Measurements from ENCODE around the gene ISOC2. TPM values are rescaled to one million over a fixed set of nuclear protein-coding genes. Genes with fewer than 3 reads are reported as not detected.
A peak's percentile ranks its signal among the peaks of the same experiment; 100 is the strongest.

Gene ISOC2
- total and polyA plus RNA-seq, 12 donors = 18.1 to 181 (median 77.8) TPM

DNA sequence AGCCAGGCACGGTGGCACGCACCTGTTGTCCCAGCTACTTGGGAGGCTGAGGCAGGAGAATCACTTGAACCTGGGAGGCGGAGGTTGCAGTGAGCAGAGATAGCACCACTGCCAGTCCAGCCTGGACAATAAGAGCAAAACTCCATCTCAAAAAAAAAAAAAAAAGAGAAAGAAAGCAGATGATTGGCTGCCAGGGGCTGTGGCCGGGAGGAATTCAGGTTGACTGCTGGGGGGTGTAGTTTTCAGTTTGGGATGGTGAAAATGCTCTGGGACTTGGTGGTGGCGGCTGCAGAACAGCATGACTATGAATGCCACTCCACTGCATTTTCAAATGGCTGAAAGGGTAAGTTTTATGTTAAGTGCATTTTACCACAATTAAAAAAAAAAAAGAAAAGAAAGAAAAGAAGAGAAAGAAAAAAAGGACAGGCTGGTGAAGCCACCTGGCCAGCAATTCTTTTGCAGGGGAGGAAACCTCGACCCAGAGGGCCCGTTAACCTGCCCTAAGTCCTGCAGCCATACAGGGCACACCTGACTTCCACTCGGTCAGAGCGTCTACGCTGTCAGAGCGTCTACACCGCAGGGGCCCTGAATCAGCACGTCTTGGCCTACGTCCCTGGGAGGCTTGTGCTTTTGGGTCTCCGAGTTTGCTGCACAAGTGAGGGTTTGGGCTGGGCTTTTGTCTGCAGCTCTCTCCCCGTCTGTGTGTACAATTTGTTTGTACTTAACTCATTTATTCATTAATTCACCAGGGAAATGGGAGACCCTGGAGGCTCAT is 3.6 kb downstream of the ISOC2 start:
- no peak for TF ChIP-seq POLR2A (IDR thresholded peaks at IDR 0.05)
- TF ChIP-seq, protein P1, sequence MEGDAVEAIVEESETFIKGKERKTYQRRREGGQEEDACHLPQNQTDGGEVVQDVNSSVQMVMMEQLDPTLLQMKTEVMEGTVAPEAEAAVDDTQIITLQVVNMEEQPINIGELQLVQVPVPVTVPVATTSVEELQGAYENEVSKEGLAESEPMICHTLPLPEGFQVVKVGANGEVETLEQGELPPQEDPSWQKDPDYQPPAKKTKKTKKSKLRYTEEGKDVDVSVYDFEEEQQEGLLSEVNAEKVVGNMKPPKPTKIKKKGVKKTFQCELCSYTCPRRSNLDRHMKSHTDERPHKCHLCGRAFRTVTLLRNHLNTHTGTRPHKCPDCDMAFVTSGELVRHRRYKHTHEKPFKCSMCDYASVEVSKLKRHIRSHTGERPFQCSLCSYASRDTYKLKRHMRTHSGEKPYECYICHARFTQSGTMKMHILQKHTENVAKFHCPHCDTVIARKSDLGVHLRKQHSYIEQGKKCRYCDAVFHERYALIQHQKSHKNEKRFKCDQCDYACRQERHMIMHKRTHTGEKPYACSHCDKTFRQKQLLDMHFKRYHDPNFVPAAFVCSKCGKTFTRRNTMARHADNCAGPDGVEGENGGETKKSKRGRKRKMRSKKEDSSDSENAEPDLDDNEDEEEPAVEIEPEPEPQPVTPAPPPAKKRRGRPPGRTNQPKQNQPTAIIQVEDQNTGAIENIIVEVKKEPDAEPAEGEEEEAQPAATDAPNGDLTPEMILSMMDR (IDR thresholded peaks at IDR 0.05) = no peak
- no peaks in the 10 kb centered on the region for H3K27me3 ChIP-seq
- no peaks in the 10 kb centered on the region for H3K9me3 ChIP-seq (replicated peaks in 1 of 3)
- H3K27ac ChIP-seq = no peak overlapping the region
- H3K4me1 ChIP-seq (replicated peaks in 1 of 2) = peaks cover 10% of the 10 kb centered on the region in 2 donors
- no peak for DNase-seq
- H3K4me3 ChIP-seq = no peak overlapping the region
- no peaks in the 10 kb centered on the region for H3K36me3 ChIP-seq (replicated peaks in 1 of 2)
- intact Hi-C loops (cut with DNase I) = no loop called here
- 72 to 85% (median 84%) methylated on average over 16 of the region's 16 CpGs for WGBS, 4 donors

GRCh38 chr19:55456347-55456746 is 5.1 kb downstream of the ISOC2 start:
- Histone ChIP-seq H3K27ac (peak overlapping the region in 1 of 5 donors; percentile 68), H3K9me3 (replicated peaks in 1 of 3) (no peaks in the 10 kb centered on the region), H3K4me3 (no peak overlapping the region), H3K4me1 (replicated peaks in 1 of 2) (peaks cover 16 to 21% of the 10 kb centered on the region in 2 donors), H3K36me3 (replicated peaks in 1 of 2) (no peaks in the 10 kb centered on the region), H3K27me3 (peaks cover 12% of the 10 kb centered on the region)
- TF ChIP-seq POLR2A (IDR thresholded peaks at IDR 0.05) = no peak
- TF ChIP-seq, protein P1 (IDR thresholded peaks at IDR 0.05) = no peak
- peak in 6 of 7 donors; percentile 64 to 81 (median 76) for DNase-seq
- WGBS, 4 donors = 61 to 66% (median 65%) methylated on average over 11 to 14 of the region's 14 CpGs
- intact Hi-C loops (cut with DNase I) = no loop called here

DNA sequence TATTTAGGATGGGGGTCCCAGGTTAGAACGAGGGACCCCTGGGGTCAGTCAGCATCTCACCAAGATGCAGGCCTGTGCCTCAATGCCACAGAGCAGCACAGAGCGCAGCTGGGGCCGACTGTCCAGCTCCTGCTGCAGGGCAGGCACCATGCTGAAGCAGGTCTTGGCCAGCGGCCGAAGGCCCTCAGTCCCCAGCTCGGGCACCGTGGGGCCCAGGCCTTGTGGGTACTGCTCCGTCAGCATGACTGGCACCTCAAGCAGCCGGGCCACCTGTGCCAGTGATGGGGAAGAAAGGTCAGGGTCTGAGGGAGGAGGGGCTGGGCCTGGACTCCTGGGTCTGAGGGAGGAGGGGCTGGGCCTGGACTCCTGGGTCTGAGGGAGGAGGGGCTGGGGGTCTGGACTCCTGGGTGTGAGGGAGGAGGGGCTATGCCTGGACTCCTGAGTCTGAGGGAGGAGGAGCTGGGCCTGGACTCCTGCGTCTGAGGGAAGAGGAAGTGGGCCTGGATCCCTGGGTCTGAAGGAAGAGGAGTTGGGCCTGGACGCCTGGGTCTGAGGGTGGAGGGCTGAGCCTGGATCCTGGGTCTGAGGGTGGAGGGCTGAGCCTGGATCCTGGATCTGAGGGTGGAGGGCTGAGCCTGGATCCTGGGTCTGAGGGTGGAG is 5.7 kb downstream of the ISOC2 start:
- intact Hi-C loops (cut with DNase I) = no loop called here
- H3K4me1 ChIP-seq (replicated peaks in 1 of 2) = peaks cover 15% of the 10 kb centered on the region in 2 donors
- TF ChIP-seq, protein P1 (IDR thresholded peaks at IDR 0.05) = no peak
- 68 to 80% (median 74%) methylated on average over 10 to 11 of the region's 11 CpGs for WGBS, 4 donors
- peak in 2 of 7 donors; percentile 32 to 69 for DNase-seq
- no peak overlapping the region for H3K4me3 ChIP-seq
- H3K36me3 ChIP-seq (replicated peaks in 1 of 2) = no peaks in the 10 kb centered on the region
- H3K27ac ChIP-seq = peak overlapping the region in 1 of 5 donors; percentile 68
- H3K27me3 ChIP-seq = peaks cover 15% of the 10 kb centered on the region
- H3K9me3 ChIP-seq (replicated peaks in 1 of 3) = no peaks in the 10 kb centered on the region

DNA sequence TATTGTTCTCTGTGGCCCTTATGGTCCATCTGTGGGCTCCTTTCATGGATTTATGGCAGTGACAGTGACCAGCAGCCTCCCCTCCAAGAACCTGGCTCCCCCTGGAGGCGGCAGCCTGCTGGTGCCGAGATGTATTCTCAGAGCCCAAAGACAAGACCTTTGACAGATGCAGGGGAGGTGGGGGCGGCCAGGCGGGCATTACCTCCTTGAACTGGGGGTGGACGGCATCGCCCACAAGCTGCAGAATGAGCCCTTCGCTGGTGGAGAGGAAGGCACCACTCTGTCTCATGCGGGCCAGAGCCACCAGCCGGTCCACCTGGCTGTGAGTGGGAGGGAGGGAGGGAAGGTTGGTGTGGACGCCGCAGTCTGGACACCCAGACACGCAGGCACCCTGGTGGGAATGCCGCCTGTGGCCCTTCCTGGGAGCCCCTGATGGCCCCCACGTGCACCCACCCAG is 6.6 kb downstream of the ISOC2 start:
- Histone ChIP-seq H3K36me3 (replicated peaks in 1 of 2) (no peaks in the 10 kb centered on the region), H3K27me3 (peaks cover 15% of the 10 kb centered on the region), H3K4me1 (replicated peaks in 1 of 2) (peaks cover 11% of the 10 kb centered on the region in 2 donors), H3K27ac (no peak overlapping the region), H3K9me3 (replicated peaks in 1 of 3) (no peaks in the 10 kb centered on the region), H3K4me3 (no peak overlapping the region)
- TF ChIP-seq POLR2A (IDR thresholded peaks at IDR 0.05) = no peak
- TF ChIP-seq, protein P1 (IDR thresholded peaks at IDR 0.05) = peak; percentile 24 to 57 (median 40)
- WGBS, 4 donors = 77 to 82% (median 79%) methylated on average over 10 to 14 of the region's 14 CpGs
- intact Hi-C loops (cut with DNase I) = no loop called here
- peak in 2 of 7 donors; percentile 38 to 66 for DNase-seq

All from adrenal gland (tissue), 12 donors.